ENCODE results near the gene TP73.
A peak's percentile ranks its signal among the peaks of the same experiment; 100 is the strongest.

The TP73 gene

DNA sequence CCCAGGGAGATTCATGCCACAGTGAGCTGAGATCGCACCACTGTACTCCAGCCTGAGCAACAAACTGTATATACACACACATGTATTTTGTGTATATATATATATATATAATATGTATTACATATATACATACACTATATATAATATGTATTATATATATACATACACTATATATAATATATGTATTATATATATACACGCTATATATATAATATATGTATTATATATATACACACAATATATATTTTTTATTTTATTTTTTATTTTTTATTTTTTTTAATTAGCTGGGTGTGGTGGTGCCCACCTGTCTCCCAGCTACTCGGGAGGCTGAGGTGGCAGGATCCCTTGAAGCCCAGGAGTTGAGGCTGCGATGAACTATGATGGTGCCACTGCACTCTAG, 9.3 kb downstream of the TP73 start:
- Mint-ChIP-seq H3K4me3 (no peak overlapping the region), H3K27ac (no peak overlapping the region), H3K4me1 (peaks cover 19% of the 10 kb centered on the region), H3K9me3 (no peaks in the 10 kb centered on the region), H3K36me3 (no peaks in the 10 kb centered on the region), H3K27me3 (no peaks in the 10 kb centered on the region)
- ATAC-seq (ENCODE audit: low read depth) (no peak), DNase-seq (ENCODE audit: low spot score in 2 of 2) (no peak)

DNA sequence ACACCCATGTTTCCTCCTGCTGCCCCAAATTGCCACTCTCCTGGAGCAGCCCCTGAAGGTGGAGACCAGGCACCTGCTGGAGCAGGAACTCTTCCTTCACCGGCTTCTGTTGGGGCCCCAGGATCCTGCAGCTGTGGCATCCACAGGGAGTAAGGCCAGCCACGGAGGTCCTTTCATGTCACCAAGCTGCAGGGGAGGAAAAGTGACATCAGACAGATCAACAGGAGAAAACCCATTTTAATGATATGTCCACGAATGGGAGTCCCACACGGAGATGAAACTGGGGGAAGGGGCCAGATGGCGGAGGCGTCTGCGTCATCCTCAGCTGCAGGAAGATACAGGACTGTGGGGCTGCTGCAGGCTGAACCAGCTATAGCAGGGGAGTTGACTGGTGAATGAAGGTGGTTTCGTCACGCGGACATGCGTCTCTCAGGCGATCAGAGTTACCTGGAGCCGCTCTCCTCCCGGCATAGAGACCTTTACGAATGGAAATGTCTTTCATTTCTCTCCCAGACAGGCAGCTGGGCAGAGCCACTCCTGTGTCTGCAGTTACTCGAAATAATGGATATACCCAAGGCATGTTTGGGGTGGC, 9.9 kb downstream of the TP73 start:
- H3K4me1 Mint-ChIP-seq: peaks cover 24% of the 10 kb centered on the region

DNA sequence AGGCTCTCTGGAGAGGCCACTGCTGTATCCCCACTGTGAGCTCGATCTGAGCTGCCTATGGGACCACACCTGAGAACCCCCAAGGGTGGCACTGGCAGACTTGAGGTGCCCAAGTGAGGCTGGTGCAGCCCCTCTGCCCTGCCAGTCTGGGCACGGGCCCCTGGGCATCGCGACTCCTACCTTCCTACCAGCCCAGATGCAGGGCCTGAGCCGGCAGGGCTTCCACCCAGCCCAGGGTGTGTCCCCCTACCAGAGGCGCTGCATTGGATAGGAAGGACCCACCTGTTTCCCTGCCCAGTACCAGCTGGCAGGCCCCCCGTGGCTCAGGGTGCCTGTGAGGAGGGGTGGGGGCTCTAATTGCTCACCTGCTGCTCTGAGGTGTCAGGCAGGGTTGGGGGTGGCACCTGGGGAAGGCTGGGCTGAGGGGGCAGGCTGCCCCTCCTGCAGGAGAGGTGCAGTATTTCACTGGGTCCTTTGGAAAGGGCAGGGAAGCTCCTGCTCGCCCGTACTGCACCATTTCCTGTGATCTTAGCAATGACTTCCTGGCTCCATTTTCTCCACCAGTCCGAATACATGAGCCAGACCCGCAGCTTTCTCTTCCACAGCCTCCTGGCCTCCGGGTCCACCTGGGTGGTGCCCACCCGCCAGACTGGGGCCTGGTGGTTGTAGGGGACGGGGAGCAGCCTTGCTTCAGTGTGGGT, 11.8 kb downstream of the TP73 start:
- H3K4me3 Mint-ChIP-seq: peak overlapping the region; percentile 61
- H3K36me3 Mint-ChIP-seq: no peaks in the 10 kb centered on the region
- H3K9me3 Mint-ChIP-seq: no peaks in the 10 kb centered on the region
- no peak for DNase-seq (ENCODE audit: low spot score in 2 of 2)
- no peaks in the 10 kb centered on the region for H3K27me3 Mint-ChIP-seq
- H3K27ac Mint-ChIP-seq: peak overlapping the region; percentile 94
- no peak for ATAC-seq (ENCODE audit: low read depth)
- peaks cover 35% of the 10 kb centered on the region for H3K4me1 Mint-ChIP-seq

More for the DNA sequence above, 9.9 kb downstream of the TP73 start:
- ATAC-seq (ENCODE audit: low read depth) (no peak), DNase-seq (ENCODE audit: low spot score in 2 of 2) (no peak)
- Mint-ChIP-seq H3K4me3 (no peak overlapping the region), H3K27ac (no peak overlapping the region), H3K9me3 (no peaks in the 10 kb centered on the region), H3K36me3 (no peaks in the 10 kb centered on the region), H3K27me3 (no peaks in the 10 kb centered on the region)

DNA sequence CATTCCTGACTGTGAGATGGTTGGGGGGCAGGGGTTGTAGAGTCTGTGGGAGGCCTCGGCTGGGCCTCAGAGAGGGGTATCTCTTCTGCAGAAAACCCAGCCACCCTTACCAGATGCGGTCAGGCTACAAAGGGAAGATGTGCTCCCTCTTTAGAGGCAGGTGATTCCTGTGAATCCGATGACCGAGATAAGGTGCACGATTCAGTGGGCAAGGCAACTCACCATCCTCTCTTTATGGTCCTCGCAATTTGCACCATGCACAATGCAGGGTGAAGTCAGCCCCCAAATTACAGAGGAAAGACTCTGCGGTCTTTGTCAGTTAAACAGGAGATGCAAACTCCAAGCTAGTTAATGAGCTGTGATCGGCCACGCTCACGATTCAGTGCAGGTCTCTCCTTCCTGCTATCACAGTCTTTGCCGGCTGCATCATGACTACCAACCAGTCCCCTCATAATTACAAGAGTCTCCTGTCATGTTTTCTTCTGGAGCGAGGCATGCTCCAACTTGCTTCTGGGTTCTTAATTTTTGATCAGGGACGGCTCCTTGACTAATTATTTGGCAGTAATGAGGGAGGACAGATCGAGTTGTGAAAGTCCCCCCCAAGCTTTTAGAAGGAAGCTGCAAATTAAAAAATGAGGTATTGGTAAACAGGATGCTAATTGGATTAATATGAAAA, 12.5 kb downstream of the TP73 start:
- DNase-seq (ENCODE audit: low spot score in 2 of 2): no peak
- no peaks in the 10 kb centered on the region for H3K9me3 Mint-ChIP-seq
- peak overlapping the region; percentile 94 for H3K27ac Mint-ChIP-seq
- no peaks in the 10 kb centered on the region for H3K36me3 Mint-ChIP-seq
- H3K27me3 Mint-ChIP-seq: no peaks in the 10 kb centered on the region
- peak overlapping the region; percentile 61 for H3K4me3 Mint-ChIP-seq
- ATAC-seq (ENCODE audit: low read depth): no peak
- H3K4me1 Mint-ChIP-seq: peaks cover 35% of the 10 kb centered on the region

DNA sequence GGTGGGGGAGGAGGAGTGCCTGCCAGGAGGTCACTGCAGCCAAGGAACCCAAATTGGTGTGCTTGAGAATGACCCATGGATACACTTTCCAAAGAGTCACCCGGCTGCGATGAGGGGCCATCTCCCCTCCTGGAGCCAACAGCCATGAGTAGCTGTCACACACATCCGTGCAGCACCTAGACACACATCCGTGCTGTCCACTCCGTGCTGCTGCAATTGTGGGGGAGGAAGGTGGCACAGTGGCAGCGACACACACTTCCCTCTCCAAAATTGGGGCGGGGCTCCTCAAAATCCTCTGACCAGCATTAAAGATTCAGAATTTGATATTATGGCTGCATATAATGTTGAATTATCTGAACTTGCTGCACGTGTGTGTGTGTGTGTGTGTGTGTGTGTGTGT, 15.8 kb downstream of the TP73 start:
- peak overlapping the region; percentile 94 for H3K27ac Mint-ChIP-seq

DNA sequence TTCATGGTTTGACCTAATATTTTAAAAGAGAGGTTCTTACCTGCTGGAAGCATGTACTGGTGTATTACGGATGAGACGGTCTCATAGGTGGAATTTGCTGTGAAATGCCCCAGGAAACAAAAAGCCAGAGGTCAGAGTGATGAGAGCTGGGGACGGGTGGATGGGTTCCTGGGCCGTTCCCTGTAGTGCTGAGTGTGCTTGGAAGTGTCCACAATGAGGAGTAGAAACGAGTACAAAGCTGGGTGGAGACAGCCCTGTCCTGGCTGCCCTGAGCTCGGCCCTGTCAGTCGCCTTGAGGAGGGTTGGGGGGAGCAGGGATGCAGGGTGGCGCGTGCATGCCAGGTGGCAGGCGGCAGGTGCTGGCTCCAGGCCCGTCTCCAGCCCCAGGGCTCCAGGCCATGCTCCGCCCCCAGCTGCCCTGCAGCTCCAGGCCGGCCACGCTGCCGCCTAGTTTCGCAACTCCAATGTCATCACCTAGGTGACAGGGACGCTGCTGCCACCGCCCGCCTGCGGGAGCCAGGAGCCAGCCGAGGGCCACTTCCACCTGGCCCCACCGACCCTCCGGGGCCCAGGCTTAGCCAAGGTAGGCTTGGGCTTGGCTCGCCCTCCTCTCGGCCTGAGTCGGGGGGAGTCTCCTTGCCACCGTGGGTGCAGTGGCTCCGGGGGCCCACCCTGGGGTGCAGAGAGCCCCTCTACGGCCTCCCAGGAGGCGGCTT, 16.4 kb downstream of the TP73 start:
- DNase-seq (ENCODE audit: low spot score in 2 of 2) (no peak), ATAC-seq (ENCODE audit: low read depth) (no peak)
- peaks cover 56% of the 10 kb centered on the region for H3K4me1 Mint-ChIP-seq
- H3K27me3 Mint-ChIP-seq: no peaks in the 10 kb centered on the region
- no peak overlapping the region for H3K4me3 Mint-ChIP-seq
- H3K27ac Mint-ChIP-seq: peak overlapping the region; percentile 94
- no peaks in the 10 kb centered on the region for H3K9me3 Mint-ChIP-seq
- no peaks in the 10 kb centered on the region for H3K36me3 Mint-ChIP-seq

More for the DNA sequence above, 15.8 kb downstream of the TP73 start:
- Mint-ChIP-seq H3K4me3 (peak overlapping the region; percentile 46), H3K27me3 (no peaks in the 10 kb centered on the region), H3K36me3 (no peaks in the 10 kb centered on the region), H3K4me1 (peaks cover 50% of the 10 kb centered on the region), H3K9me3 (no peaks in the 10 kb centered on the region)
- DNase-seq (ENCODE audit: low spot score in 2 of 2): no peak
- ATAC-seq (ENCODE audit: low read depth): no peak

DNA sequence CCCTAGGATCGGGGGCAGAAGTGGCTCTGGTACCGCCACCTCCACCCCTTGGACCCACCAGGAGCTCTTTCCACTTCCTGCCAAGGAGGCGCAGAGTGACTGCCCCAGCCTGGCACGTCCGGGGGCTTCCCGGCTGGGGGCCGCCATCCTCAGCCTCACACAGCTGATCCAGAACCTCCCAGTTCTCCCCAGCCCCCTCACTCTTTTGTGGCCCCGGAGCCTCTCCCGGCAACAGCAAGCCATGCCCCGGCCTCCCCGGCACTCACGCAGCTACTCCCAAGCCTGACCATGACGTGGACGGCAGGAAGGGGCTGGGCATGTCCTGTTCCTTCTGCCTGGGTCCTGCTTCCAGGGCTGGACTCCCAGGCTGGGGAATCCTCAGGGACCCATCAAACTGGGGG, 17.1 kb downstream of the TP73 start:
- Mint-ChIP-seq H3K9me3 (no peaks in the 10 kb centered on the region), H3K36me3 (no peaks in the 10 kb centered on the region), H3K4me1 (peaks cover 54% of the 10 kb centered on the region), H3K27ac (no peak overlapping the region), H3K27me3 (no peaks in the 10 kb centered on the region), H3K4me3 (no peak overlapping the region)
- ATAC-seq (ENCODE audit: low read depth) (no peak), DNase-seq (ENCODE audit: low spot score in 2 of 2) (no peak)

DNA sequence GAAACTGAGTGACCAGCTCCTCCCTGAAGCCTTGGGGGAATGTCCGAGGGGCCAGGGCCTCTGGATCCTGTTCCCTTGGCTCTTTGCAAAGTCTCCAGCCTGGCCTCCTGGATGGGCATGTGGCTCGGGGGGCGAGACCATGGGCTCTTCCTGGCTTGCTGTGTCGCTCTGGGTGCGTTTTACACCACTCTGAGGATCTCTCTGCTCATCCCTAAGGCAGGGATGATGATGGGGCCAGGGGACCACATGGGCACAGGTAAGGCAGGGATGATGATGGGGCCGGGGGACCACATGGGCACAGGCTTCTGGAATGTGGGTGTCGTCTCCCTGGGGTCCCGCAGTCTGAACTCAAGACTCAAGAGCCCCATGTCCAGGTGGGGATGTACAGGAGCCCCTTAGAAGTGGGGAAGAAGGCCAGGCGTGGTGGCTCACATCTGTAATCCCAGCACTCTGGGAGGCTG, 17.7 kb downstream of the TP73 start:
- H3K27ac Mint-ChIP-seq: no peak overlapping the region
- peaks cover 48% of the 10 kb centered on the region for H3K4me1 Mint-ChIP-seq
- DNase-seq (ENCODE audit: low spot score in 2 of 2) (no peak), ATAC-seq (ENCODE audit: low read depth) (no peak)
- H3K27me3 Mint-ChIP-seq: no peaks in the 10 kb centered on the region
- no peaks in the 10 kb centered on the region for H3K36me3 Mint-ChIP-seq
- no peak overlapping the region for H3K4me3 Mint-ChIP-seq
- no peaks in the 10 kb centered on the region for H3K9me3 Mint-ChIP-seq

DNA sequence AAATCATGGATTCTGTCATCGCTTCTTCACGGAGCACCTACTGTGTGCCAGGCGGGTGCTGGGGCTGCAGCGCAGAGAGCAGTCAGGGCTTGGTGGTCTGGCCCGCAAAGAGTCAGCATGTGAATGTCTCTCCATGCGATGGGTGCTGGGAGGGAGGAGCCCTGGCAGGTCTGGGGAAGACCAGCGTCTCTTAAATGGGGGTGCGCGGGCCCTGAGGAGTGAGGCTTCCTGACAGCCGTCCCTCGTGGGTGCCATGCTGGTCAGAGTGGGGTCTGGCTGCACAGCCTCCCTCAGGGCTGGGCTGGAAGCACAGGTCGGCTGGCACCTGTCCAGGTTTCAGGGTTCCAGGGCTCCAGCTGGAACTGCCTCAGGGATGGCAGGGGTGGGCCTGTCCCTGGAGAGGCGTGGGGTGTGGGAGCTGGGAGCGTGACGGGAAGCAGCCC, 18.5 kb downstream of the TP73 start:
- Mint-ChIP-seq H3K27me3 (no peaks in the 10 kb centered on the region), H3K4me1 (peaks cover 48% of the 10 kb centered on the region), H3K27ac (peak overlapping the region; percentile 58), H3K9me3 (no peaks in the 10 kb centered on the region), H3K4me3 (no peak overlapping the region), H3K36me3 (no peaks in the 10 kb centered on the region)
- ATAC-seq (ENCODE audit: low read depth): no peak
- DNase-seq (ENCODE audit: low spot score in 2 of 2): no peak

DNA sequence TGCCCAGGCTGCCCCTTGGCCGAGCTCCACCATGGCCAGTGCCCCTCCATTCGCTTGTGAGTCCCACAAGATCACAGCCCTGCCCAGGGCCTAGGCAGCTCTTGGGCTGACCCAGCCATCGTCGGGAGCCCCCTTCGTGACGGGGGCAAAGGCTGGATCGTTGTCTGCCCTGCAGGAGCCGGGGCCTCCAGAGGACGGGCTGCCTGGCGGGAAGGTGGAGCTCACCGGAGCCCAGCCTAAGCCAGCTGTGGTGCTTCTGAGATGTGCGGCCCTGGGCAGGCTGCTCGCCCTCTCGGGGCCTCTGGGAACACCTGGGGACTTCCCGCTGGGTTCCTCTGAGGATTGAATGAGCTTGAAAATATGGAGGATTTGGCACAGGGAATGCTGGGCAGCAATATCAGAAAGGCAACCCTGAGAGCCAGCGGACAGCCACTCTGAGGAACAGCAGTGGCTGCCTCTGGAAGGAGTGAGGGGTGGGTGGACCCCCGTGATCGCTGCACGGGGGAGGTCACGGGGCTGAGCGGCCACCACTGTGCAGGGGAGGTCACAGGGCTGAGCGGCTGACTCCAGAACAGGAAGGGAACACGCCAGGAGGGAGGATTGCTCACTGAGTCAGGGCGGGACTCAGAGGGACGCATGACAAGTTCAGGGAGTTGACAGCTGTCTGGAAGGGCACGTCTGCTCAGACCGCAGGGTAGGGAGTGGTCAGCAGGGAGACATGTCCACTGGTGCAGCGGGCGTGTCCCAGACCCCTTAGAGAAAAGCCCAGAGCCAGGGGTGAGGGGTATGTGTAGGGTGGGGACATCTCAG, 19.3 kb downstream of the TP73 start:
- no peaks in the 10 kb centered on the region for H3K9me3 Mint-ChIP-seq
- DNase-seq (ENCODE audit: low spot score in 2 of 2) (no peak), ATAC-seq (ENCODE audit: low read depth) (no peak)
- peaks cover 48% of the 10 kb centered on the region for H3K4me1 Mint-ChIP-seq
- H3K27me3 Mint-ChIP-seq: no peaks in the 10 kb centered on the region
- peak overlapping the region; percentile 58 for H3K27ac Mint-ChIP-seq
- no peaks in the 10 kb centered on the region for H3K36me3 Mint-ChIP-seq
- H3K4me3 Mint-ChIP-seq: peak overlapping the region; percentile 40

DNA sequence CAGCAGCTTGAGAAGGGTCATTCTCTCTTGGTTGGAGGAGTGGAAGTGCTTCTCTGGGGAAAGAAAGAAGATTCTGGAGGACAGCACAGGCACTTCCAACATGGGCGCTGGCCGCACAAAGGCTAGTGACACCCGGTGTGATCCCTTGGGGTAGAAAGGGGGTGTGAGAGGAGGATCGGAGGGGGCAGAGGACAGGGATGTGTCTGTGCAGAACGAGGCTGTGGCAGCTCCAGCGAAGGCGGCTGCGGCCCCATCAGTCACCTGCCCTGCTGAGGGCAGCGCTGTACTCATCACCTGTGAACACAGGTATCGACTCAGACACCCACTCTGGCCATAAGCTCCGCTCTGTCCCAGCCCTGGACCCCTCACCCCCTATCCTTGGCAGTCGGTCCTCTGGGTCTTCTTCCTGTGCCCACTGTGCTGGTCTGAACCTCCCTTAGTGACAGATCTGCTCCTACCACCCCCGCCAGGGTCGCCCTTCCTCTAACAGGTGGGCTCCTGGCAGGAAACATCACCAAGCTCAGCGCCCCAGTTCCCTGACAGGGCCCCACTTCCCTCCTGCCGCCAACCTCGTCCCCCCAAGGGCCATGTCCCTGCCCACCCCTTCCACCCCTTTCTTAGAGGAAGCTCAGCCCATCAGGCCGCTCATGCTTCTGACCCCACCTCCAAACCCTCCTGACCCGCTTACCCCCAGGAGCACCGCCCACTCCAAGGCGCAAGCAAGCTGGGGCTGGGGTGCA, 20.1 kb downstream of the TP73 start:
- H3K27me3 Mint-ChIP-seq: no peaks in the 10 kb centered on the region
- no peaks in the 10 kb centered on the region for H3K36me3 Mint-ChIP-seq
- H3K4me3 Mint-ChIP-seq: peak overlapping the region; percentile 81
- DNase-seq (ENCODE audit: low spot score in 2 of 2): no peak
- ATAC-seq (ENCODE audit: low read depth): no peak
- no peaks in the 10 kb centered on the region for H3K9me3 Mint-ChIP-seq
- H3K27ac Mint-ChIP-seq: peak overlapping the region; percentile 98
- peaks cover 48% of the 10 kb centered on the region for H3K4me1 Mint-ChIP-seq

DNA sequence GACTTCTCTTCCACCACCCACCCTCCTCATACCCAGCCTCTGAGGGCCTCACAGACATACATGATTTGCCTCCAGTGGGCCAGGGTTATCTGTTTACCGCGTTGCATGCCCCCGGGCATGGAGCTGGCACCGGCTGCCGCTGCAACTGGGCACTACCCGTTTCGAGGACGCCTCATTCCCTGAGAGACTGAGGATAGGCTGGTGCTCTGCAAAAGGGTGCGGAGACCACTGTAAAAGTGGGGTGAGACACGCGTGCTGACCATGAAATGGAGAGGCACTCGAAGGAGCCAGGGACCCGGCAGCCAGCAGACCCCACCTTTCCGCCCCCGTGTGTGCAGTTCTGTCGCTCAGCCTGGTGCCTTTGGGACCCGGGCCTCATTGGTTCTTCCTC, 20.6 kb downstream of the TP73 start:
- ATAC-seq (ENCODE audit: low read depth) (no peak), DNase-seq (ENCODE audit: low spot score in 2 of 2) (no peak)
- peak overlapping the region; percentile 98 for H3K27ac Mint-ChIP-seq
- no peaks in the 10 kb centered on the region for H3K36me3 Mint-ChIP-seq
- H3K4me3 Mint-ChIP-seq: peak overlapping the region; percentile 81
- peaks cover 51% of the 10 kb centered on the region for H3K4me1 Mint-ChIP-seq
- H3K9me3 Mint-ChIP-seq: no peaks in the 10 kb centered on the region
- no peaks in the 10 kb centered on the region for H3K27me3 Mint-ChIP-seq

Data from memory B cell (primary cell).